Measurements from ENCODE around the gene SPOUT1. TPM values are rescaled to one million over a fixed set of nuclear protein-coding genes. Genes with fewer than 3 reads are reported as not detected.

Gene SPOUT1
- total RNA-seq, 6 experiments from 2014 or later, result 14.5 to 37.8 (median 24.5) TPM

- intact Hi-C loops (cut with DNase I), result no loop called here
- 0% methylated on average over 7 of the region's 7 CpGs for WGBS (ENCODE audit: insufficient coverage, low coverage, low lambda C conversion rate, missing lambda C conversion rate)
These were observed 41.9 kb downstream of the SPOUT1 start for GRCh38 chr9:128787659-128788058.

GRCh38 chr9:128786681-128787601 lies 42.7 kb downstream of the SPOUT1 start, which contains the start of gene TBC1D13:
TSS of gene TBC1D13 (plus strand) at chr9:128787253. CDS start at chr9:128787354, 101 bp downstream.
- no peaks in the 10 kb centered on the region for H3K27me3 ChIP-seq
- H3K4me3 ChIP-seq, result peak within 1 kb of the TSS; percentile 82 to 100 (median 99)
- peak; percentile 98 to 99 (median 98) for ATAC-seq
- H3K9me3 ChIP-seq, result no peaks in the 10 kb centered on the region
- peak within 1 kb of the TSS; percentile 65 to 84 (median 66) for H3K27ac ChIP-seq
- peak; percentile 90 to 94 (median 93) for DNase-seq
- H3K36me3 ChIP-seq, result peaks cover 0 to 15% (median 1%) of the 10 kb centered on the region in 4 donors
- WGBS (ENCODE audit: insufficient coverage, low coverage, low lambda C conversion rate, missing lambda C conversion rate), result 25% methylated on average over 21 of the region's 64 CpGs
- peak; percentile 47 for TF ChIP-seq POLR2A (IDR thresholded peaks at IDR 0.05)
- no peak for TF ChIP-seq CTCF (IDR thresholded peaks at IDR 0.05)
- intact Hi-C loops (cut with DNase I), result no loop called here
- peaks cover 0 to 10% (median 2%) of the 10 kb centered on the region in 4 donors for H3K4me1 ChIP-seq

More at GRCh38 chr9:128787659-128788058, 41.9 kb downstream of the SPOUT1 start:
- TF ChIP-seq POLR2A (IDR thresholded peaks at IDR 0.05), result no peak
- TF ChIP-seq CTCF (IDR thresholded peaks at IDR 0.05), result no peak
- Histone ChIP-seq H3K27ac (peak overlapping the region; percentile 65 to 84 (median 66)), H3K4me3 (peak overlapping the region; percentile 82 to 100 (median 99)), H3K9me3 (no peaks in the 10 kb centered on the region), H3K36me3 (peaks cover 0 to 22% (median 2%) of the 10 kb centered on the region in 4 donors), H3K27me3 (no peaks in the 10 kb centered on the region), H3K4me1 (peaks cover 0 to 16% (median 2%) of the 10 kb centered on the region in 4 donors)
- ATAC-seq, result peak; percentile 21 to 49 (median 30)
- DNase-seq, result no peak

- WGBS (ENCODE audit: insufficient coverage, low coverage, low lambda C conversion rate, missing lambda C conversion rate), result 84% methylated on average over 6 of the region's 6 CpGs
- peaks cover 0 to 10% (median 2%) of the 10 kb centered on the region in 4 donors for H3K4me1 ChIP-seq
- H3K27me3 ChIP-seq, result no peaks in the 10 kb centered on the region
- ATAC-seq (no peak), DNase-seq (no peak)
- H3K36me3 ChIP-seq, result peaks cover 0 to 2% (median 0%) of the 10 kb centered on the region in 4 donors
- H3K4me3 ChIP-seq, result no peak overlapping the region
- TF ChIP-seq CTCF (IDR thresholded peaks at IDR 0.05) (no peak), POLR2A (IDR thresholded peaks at IDR 0.05) (no peak)
- no peak overlapping the region for H3K27ac ChIP-seq
- intact Hi-C loops (cut with DNase I), result no loop called here
- H3K9me3 ChIP-seq, result no peaks in the 10 kb centered on the region
These were observed 44.2 kb downstream of the SPOUT1 start for GRCh38 chr9:128785427-128785826.

GRCh38 chr9:128782669-128783068 lies 46.9 kb downstream of the SPOUT1 start:
- no CpG with 5 or more reads among the region's 1 CpG for WGBS (ENCODE audit: insufficient coverage, low coverage, low lambda C conversion rate, missing lambda C conversion rate)
- no peak for TF ChIP-seq POLR2A (IDR thresholded peaks at IDR 0.05)
- no peak for TF ChIP-seq CTCF (IDR thresholded peaks at IDR 0.05)
- no peak for DNase-seq
- ATAC-seq, result no peak
- no peak overlapping the region for H3K27ac ChIP-seq
- H3K9me3 ChIP-seq, result no peaks in the 10 kb centered on the region
- peaks cover 0 to under 1% (median 0%) of the 10 kb centered on the region in 4 donors for H3K4me1 ChIP-seq
- H3K27me3 ChIP-seq, result no peaks in the 10 kb centered on the region
- intact Hi-C loops (cut with DNase I), result no loop called here
- no peaks in the 10 kb centered on the region for H3K36me3 ChIP-seq
- H3K4me3 ChIP-seq, result no peak overlapping the region

Data from right lobe of liver (tissue), 6 donors.